OCI-LY3 (cell line): Measurements from ENCODE around the gene RBMX.

ENCODE experiments used
- CTCF ChIP-seq: fragments of 200-600, 300-600 bp; sonication (generic); IDR thresholded peaks from 2 replicates; pipeline ENCODE4 v1.5.1; 2014; ENCODE audit warnings: antibody characterized with exemption, low read length, low read depth
- EZH2phosphoT487 ChIP-seq: fragments of 200-600 bp; shearing (Covaris generic); IDR thresholded peaks from 2 replicates; pipeline ENCODE4 v1.6.1; 2018; ENCODE audit warnings: antibody characterized with exemption, mixed run types, low read depth

- no peak for TF ChIP-seq CTCF
- no peak for TF ChIP-seq EZH2phosphoT487
These were observed 22.3 kb downstream of the RBMX start for GRCh38 chrX:136858007-136858756.
